K562 (cell line): ENCODE results near the gene UGT2B17. TPM values are rescaled to one million over a fixed set of nuclear protein-coding genes. Genes with fewer than 3 reads are reported as not detected.

ENCODE experiments used
- HDAC3 ChIP-seq: fragments of 450-650 bp; IDR thresholded peaks from 2 replicates; pipeline ENCODE4 v1.6.1; 2018; ENCODE audit warnings: borderline replicate concordance, mild to moderate bottlenecking, moderate library complexity; ENCODE audit not compliant: partially characterized antibody
- ZNF445 ChIP-seq: fragments of 250-450 bp; sonication (Bioruptor Pico); IDR thresholded peaks from 2 replicates; pipeline ENCODE4 v1.4.0; 2020; ENCODE audit warnings: low read depth, mild to moderate bottlenecking, moderate library complexity
- polyA plus RNA-seq, 8 experiments: library from polyadenylated mRNA; depleted of rRNA in 4 of 8; stranded (reverse) in 5 of 8; unstranded in 3 of 8; fragments of >200 nt; fragmentation: Nextera tagmentation in 2 of 8; fragmentation: Illumina TruSeq in 1 of 8; extraction: Ambion mirVana in 2 of 8; extraction: Trizol in 1 of 8; gene quantifications; 2 replicates each; pipeline versions ENCODE4 v1.2.1 to v1.2.3, GENCODE V29; 2011 to 2014; ENCODE audit warnings: inconsistent platforms in 1 of 8, missing spikeins in 1 of 8
- total RNA-seq, 7 experiments: library from RNA; depleted of rRNA in 6 of 7; stranded (reverse); fragments of >200 nt in 6 of 7; fragmentation: Illumina TruSeq in 2 of 7; extraction: Trizol in 2 of 7; gene quantifications; 2 replicates each; pipeline versions ENCODE4 v1.2.1 to v1.2.3, GENCODE V29; 2011 to 2021; ENCODE audit warnings: low replicate concordance in 1 of 7
- TF ChIP-seq, protein P1 (sequence below): fragments of 450-650 bp; IDR thresholded peaks from 2 replicates; pipeline ENCODE4 v1.6.1; 2016; ENCODE audit warnings: low read depth

UGT2B17 gene
- total and polyA plus RNA-seq, 9 of the 15 experiments (the other 6 are each of a cell fraction or from before 2014, with no cell fraction given) = 0.11 TPM; not detected in 8

DNA sequence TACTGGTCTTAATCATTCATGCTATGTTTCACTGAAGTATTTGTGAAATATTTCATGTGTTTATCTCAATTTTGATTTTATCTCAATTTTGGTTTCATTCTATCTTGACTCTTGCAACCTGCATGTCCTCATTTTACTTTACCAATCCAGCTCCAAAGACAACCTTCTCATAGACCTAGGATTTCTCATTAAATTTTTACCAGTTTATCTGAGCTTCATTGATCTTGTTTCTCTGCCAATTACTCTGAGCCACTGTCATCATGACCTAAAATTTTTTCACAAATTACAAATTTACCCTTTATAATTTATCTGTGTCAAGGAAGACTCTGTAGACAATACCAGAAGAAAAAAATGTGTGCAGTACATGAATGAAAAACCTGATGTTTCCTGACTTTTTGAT lies 18.6 kb upstream of the UGT2B17 start (continued):
- TF ChIP-seq, protein P1, sequence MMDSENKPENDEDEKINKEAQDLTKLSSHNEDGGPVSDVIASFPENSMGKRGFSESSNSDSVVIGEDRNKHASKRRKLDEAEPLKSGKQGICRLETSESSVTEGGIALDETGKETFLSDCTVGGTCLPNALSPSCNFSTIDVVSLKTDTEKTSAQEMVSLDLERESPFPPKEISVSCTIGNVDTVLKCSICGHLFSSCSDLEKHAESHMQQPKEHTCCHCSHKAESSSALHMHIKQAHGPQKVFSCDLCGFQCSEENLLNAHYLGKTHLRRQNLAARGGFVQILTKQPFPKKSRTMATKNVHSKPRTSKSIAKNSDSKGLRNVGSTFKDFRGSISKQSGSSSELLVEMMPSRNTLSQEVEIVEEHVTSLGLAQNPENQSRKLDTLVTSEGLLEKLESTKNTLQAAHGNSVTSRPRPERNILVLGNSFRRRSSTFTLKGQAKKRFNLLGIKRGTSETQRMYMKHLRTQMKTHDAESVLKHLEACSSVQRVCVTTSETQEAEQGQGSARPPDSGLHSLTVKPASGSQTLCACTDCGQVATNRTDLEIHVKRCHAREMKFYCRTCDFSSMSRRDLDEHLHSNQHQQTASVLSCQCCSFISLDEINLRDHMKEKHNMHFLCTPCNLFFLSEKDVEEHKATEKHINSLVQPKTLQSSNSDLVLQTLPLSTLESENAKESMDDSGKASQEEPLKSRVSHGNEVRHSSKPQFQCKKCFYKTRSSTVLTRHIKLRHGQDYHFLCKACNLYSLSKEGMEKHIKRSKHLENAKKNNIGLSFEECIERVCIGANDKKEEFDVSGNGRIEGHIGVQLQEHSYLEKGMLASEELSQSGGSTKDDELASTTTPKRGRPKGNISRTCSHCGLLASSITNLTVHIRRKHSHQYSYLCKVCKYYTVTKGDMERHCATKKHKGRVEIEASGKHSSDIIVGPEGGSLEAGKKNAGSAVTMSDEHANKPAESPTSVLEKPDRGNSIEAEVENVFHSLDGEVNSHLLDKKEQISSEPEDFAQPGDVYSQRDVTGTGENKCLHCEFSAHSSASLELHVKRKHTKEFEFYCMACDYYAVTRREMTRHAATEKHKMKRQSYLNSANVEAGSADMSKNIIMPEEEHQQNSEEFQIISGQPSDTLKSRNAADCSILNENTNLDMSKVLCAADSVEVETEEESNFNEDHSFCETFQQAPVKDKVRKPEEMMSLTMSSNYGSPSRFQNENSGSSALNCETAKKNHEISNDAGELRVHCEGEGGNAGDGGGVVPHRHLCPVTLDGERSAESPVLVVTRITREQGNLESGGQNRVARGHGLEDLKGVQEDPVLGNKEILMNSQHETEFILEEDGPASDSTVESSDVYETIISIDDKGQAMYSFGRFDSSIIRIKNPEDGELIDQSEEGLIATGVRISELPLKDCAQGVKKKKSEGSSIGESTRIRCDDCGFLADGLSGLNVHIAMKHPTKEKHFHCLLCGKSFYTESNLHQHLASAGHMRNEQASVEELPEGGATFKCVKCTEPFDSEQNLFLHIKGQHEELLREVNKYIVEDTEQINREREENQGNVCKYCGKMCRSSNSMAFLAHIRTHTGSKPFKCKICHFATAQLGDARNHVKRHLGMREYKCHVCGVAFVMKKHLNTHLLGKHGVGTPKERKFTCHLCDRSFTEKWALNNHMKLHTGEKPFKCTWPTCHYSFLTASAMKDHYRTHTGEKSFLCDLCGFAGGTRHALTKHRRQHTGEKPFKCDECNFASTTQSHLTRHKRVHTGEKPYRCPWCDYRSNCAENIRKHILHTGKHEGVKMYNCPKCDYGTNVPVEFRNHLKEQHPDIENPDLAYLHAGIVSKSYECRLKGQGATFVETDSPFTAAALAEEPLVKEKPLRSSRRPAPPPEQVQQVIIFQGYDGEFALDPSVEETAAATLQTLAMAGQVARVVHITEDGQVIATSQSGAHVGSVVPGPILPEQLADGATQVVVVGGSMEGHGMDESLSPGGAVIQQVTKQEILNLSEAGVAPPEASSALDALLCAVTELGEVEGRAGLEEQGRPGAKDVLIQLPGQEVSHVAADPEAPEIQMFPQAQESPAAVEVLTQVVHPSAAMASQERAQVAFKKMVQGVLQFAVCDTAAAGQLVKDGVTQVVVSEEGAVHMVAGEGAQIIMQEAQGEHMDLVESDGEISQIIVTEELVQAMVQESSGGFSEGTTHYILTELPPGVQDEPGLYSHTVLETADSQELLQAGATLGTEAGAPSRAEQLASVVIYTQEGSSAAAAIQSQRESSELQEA = no peak
- TF ChIP-seq ZNF445 (CRISPR knock-in tag) = no peak
- no peak for TF ChIP-seq HDAC3
